ENCODE results near the gene RPGRIP1L.

RPGRIP1L gene

DNA sequence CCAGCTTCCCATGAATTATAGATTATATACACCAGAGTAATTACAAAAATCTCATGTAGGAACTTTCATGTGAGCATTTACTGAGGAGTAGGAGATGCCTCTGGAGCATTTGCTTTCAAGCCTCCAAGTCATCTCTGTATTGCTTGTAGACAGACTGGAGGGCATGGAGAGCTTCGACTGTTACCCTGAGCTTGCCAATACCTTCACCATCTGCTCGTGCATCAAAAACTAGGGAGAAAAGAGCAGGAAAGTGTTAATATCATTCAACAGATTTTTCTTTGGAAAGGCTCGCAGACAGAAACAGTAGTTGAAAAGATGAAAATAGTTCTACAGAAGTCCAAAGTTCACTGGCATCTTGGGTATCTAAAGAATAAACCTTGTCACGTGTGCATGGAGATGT lies 101.7 kb downstream of the RPGRIP1L start:
- DNase-seq (ENCODE audit: low read depth, low spot score): no peak

DNA sequence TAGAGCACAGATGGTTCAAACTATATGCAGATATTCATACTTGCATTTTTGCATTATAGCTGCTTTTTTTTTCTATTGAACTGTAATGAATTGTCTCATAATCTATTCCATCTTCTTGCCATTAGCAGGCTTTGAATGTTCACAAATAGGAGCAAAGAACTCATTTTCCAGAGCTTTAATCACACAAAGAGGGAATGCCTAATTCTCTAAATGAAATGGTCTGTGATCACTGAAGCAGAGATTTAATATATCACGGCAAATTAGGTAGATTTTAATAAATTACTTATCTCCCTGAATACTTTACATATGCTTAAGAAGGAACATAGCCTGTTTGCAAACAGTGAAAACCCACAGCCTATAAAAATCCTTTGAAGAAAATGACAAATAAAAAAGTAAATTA lies 103.0 kb downstream of the RPGRIP1L start:
- no peak for DNase-seq (ENCODE audit: low read depth, low spot score)

DNA sequence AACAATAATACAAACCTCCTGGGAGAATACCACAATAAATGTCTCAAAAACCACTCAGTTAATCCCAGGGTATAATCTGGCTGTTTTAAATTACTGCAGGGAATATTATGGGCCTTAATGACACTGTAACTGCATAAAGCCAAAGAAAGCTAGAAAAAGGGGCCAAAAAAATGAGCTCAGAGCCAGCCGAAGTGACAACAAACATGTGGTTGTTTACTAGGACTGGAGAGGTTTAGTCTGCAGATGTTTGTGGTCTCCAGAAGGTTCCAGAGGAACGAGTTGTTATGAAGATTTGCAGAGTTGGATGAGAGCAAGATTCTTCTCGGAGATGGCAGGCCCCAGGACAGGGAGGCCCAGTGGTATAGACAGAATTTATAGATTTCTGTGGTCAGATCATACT lies 103.5 kb downstream of the RPGRIP1L start:
- DNase-seq (ENCODE audit: low read depth, low spot score): no peak

DNA sequence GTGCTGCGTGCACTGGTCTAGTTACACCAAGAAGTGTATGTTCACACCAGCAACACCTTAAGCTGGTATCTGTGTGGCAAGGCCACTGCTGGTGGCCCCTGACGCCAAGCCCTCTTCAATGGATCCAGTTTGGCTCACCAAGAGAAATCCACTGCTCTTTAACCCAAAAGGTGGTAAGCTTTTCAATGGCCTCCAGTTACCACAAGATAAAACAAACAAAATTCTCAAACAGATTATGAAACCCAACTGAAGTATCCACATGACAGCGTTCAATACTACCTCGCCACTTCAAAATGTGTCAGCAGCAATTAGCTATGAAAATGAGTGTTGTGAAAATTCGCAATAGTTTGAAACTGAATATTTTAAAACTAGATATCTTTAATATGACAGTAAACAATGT lies 104.1 kb downstream of the RPGRIP1L start:
- DNase-seq (ENCODE audit: low read depth, low spot score): no peak

DNA sequence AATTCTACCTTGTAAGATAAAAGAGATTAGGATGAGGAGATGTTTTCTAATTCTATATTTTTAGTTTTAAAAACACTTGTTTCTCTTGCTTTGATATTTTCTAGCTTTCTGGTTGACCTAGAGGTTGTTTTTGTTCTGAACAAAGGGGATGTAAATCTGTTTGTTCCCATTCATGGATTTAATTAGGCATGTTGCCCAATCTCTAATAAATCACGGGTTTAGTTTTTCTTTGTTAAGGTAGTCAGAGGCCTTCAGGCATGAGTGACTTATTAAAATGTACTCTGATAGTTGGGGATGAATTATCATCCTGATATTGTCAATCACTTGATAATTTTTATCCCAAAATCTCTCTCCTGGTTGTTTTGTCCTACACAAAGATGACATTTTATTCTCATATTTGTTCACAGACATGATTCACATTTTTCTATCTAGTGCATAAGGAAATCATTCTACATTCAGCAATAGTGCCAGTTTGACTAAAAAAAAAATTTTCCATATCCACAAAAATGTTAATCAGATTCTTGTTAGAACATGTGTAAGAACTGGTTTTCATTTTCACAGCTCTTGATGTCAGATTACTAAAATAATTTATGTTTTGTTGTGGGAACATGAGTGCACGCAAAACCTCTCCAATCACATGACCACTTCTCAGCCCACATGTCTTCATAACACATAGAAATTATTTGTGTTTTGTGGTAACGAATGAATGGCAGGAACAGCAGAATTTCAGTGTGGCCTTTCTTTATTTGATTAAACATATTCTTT lies 105.0 kb downstream of the RPGRIP1L start:
- DNase-seq (ENCODE audit: low read depth, low spot score): no peak

DNA sequence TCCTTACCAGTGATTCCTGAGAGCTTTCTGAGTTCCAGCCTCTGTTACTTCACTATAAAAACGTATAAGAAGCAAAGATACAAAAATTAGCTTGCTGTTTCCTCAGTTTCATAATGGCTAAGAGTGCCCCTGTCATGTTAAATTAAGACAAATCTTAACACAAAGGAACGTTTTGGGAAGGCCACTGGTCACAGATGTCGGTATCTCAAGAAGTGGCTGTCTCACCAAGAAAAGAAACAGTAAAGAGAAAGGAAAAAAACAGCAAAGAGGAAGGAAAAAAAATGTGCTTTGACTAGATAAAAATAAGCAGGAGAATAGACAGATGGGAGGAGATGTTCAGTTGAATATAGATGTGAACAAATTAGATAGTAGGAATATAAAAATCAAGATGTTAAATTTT lies 105.9 kb downstream of the RPGRIP1L start:
- no peak for DNase-seq (ENCODE audit: low read depth, low spot score)

DNA sequence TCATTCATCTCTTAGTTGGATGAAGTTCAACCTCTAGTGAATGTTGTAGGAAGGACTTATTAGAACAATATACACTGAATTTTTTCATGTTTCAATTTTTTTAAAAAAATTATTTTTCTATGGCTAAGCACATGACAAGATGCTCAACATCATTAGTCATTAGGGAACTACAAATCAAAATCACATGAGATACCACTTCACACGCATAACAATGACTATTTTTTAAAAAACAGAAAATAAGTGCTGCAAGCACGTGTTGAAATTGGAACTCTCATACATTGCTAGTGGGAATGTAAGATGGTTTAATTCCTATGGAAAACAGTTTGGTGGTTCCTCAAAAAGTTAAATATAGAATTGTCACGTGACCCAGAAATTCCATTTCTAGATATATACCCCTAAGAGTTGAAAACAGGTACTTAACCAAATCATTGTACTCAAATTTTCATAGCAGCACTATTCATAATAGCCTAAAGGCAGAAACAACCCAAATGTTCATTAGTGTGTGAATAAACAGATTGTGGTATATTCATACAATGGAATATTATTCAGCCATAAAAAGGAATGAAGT lies 115.5 kb downstream of the RPGRIP1L start:
- no peak for DNase-seq (ENCODE audit: low read depth, low spot score)

DNA sequence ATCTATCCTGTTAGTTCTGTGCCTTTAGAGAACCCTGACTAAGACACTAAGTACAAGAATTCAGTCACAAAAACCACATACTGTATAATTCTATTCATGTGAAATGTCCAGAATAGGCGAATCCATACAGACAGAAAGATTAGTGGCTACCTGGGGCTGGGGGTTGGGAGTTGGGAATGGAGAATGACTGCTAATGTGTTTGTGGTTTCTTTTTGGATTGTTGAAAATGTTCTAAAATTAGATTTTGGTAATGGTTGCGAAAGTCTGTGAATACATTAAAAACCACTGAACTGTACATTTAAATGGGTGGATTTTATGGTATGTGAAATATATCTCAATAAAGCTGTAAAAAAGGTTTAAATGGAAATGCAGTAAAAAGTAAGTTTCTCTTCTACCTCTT lies 120.3 kb downstream of the RPGRIP1L start:
- DNase-seq (ENCODE audit: low read depth, low spot score): no peak

DNA sequence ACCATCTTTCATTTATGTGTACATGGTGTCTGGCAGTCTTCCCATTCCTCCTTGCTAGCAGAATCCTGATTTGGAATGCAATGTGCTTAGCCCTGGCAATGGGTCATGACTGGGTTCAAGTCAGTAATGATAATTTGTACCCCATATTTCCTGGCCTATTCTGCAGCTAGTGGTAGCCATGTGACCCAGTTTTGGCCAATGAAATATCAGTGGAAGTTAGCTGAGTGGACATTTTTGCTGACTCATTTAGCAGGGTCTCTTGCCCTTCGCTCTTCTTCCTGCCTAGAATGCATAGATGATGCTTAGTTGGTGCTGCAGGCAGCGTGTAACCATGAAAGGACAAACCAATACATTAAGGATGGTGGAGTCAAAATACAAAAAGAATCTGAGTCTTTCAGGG lies 121.9 kb downstream of the RPGRIP1L start:
- DNase-seq (ENCODE audit: low read depth, low spot score): no peak

DNA sequence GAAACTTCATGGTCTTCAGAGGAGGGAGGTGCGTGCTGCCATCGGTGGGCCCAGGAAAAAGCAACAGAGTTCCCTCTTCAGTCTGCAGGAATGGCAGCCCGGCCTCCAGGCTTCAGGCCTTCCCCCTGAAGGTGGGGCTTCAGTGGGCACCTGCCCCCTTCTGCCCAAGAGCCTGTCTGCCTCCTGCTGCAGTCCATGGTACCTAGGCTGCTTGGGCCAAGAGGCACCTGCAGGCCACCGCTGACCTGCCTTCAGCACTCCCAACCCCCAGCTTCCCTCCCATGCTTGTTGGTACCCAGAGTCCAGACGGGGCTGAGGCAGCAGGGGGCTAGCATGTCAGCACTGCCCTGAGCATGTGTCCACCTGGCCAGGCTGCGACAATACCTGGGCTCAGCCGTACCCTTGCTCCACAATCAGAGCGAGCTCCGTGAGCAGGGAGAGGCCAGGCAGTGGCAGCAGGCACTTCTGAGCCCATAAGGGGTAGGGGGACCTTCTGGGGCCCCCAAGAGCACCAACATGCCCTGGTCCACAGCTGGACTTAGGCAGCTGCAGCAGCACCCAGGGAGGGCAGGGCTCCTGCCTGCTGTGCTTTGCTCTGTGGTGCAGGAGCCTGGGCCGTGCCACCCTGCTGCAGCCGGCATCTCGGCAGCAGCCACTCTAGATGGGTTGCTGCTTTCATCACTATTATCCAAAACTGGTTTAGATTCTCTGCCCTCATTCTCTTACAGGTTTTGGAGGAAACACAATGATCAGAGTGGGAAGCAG lies 123.4 kb downstream of the RPGRIP1L start:
- no peak for DNase-seq (ENCODE audit: low read depth, low spot score)

DNA sequence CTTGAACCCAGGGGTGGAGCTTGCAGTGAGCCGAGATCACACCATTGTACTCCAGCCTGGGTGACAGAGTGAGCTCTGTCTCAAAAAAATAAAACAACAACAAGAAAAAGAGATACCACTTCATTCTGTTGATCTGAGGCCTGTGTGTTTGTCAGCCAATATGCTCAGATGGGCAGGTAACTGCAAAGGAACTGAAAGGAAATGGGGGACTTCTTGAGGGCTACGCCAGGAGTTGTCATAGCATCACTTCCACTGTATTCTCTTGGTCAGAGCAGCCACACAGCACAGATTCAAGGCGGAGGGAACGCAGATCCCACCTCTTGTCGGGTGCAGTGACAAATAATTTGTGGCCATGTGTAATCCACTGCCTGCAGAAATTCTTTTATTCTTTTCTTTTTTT lies 126.8 kb downstream of the RPGRIP1L start:
- no peak for DNase-seq (ENCODE audit: low read depth, low spot score)

DNA sequence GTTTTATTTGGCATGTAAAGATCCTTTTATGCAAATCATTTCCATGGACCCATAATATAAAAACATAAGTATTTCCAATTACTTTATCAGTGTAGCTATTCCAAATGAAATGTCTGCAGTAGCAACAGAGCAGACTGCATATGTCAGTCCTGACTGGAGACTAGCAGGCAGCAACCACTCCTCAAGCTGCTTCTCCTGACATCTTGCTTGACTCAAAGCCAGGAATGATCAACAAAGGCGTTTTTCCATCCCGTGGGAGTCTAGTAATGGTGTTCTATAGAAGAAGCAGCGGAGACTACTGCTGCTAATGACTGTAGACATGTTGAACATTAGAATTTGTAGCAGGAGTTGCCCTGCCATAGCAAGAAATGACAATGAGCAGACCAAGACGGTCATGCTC lies 127.4 kb downstream of the RPGRIP1L start:
- DNase-seq (ENCODE audit: low read depth, low spot score): no peak

DNA sequence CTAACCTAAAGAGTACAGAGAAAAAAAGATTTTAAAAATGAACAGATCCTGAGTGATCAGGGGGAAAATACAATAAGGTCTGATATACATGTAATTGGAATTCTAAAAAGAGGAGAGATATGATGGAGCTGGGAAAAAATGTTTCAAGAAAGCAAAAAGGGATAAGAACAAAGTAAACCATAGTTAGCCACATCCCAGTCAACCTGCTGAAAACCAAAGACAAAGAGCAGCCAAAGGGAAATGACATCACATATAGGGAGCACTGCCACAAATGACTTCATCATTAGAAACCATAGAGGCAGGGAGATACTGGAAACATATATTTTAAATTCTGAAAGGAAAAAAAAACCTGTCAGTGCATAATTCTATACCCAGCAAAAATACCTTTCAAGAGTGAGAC lies 131.9 kb downstream of the RPGRIP1L start:
- DNase-seq (ENCODE audit: low read depth, low spot score): no peak

DNA sequence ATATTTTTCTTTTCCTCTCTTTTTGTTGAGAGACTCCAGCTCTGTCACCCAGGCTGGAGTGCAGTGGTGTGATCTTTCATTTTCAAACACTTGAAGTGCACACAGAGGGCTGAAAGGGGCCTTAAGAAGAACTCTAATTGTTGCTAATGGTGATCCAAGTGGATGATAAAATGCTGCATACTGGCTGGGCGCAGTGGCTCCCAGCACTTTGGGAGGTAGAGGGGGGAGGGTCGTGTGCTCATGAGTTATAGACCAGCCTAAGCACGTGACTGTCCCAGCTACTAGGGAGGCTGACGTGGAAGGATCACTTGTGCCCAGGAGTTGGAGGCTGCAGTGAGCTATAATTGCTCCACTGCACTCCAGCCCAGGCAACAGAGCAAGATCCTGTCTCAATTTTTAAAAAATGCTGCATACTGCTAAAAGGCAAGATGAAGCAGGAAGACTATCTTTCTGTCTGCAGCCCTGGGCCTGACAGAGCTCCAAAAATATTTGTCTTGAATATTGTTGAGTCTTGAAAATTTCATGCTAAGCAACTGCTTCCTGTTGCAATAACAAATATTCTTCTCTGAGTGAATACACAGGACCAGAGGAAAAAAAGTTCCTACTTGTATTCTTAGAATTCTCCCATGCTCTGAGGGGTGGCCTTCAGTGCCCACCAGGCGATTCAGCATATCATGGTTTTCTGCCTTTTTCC lies 137.0 kb downstream of the RPGRIP1L start:
- DNase-seq (ENCODE audit: low read depth, low spot score): no peak

DNA sequence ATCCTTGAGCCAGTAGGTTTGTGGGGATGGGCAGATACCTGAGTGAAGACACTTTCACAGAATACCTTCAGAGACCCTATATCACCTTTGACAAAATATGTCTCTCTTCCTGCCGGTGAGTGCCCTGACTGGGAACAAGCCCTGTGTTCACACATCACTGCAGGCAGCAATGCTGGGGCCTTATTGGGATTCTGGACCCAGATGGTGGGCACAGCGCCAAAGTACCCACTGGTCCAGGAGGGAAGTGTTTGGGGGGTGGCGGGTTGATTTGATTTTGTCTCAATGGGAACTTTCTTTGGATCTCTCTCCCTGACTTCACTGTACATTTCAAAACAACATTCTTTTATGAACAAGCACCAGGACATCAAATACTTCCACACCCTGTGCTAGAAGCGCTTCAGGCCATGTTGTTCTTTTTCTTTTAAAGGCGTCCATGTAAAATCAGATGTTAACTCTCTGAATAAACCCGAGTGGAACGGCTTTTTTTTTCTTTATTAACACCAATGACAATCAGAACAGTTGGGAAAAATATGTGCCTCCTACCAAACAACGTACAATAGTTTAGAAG lies 138.3 kb downstream of the RPGRIP1L start:
- no peak for DNase-seq (ENCODE audit: low read depth, low spot score)

DNA sequence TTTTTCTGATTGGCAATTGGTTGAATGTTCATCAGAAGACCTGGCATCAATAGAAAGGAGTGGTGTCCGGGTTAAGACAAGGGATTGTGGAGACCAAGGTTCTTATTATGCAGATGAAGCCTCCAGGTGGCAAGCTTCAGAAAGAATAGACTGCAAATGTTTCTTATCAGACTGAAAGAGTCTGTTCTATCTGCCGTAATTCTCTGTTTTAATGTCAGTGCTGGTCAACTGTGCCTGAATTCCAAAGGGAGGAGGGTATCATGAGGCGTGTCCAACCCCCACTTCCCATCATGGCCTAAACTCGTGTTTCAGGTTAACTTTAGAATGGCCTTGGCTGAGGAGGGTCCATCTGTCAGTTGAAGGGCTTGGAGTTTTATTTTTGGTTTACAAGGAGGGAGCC lies 140.2 kb downstream of the RPGRIP1L start:
- DNase-seq (ENCODE audit: low read depth, low spot score): no peak

DNA sequence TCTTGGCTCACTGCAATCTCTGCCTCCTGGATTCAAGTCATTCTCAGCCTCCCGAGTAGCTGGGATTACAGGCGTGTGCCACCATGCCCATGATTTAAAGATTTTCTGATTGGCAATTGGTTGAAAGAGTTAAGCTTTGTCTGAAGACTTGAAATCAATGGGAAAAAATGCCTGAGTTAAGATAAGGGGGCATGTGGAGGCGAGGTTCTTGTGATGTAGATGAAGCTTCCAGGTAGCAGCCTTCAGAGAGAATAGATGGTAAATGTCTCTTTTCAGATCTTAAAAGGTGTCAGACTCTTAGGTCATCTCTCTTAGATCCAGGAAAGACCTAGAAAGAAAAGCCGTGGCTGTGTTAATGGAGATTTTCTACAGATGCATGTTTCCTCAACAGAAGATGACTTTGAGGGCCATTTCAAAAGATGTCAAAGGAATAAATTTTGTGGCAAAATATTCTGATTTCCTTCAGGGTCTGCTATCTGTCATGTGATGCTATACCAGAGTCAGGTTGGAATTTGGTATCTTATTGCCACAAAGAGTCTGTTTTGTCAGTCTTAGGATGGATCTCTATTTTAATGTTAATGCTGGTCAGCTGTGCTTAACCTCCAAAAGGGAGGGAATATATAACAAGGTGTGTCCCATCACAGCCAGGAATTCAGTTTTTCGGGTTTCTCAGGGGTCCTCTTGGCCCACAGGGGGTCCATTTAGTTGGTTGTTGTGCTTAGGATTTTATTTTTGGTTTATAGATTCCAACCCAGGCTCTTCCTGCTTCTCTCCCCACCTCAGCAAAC lies 142.4 kb downstream of the RPGRIP1L start:
- no peak for DNase-seq (ENCODE audit: low read depth, low spot score)

DNA sequence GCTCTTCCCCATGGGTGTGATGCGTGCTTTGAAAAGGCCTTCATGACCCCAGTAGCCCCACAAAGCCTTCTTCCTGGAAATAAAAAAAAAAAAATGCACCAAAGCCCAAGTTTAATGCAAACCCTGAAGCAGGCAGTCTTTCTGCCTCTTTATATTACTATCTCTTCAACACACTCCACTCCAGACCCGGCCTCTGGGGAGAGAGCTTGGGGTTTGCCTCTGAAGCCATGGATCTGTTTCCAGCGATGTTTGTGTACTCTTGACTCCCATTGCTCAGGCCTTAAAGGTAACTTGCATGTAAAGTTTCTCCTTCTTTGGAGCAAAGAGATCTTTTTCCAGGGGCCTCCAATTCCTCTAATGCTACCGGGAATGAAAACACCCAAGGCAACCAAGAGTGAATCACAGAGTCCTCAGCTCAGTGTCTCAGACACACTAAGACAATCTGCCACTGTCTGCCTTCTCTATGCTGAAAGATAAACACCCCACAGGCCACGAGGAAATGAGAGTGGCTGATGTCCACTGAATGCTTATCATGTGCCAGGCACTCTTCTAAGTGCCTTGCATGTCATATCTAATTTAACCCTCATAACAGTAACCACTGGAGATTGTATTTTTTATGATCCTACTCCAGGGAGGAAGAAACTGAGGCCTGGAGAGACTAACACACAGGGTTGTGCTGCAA lies 144.2 kb downstream of the RPGRIP1L start:
- DNase-seq (ENCODE audit: low read depth, low spot score): no peak

DNA sequence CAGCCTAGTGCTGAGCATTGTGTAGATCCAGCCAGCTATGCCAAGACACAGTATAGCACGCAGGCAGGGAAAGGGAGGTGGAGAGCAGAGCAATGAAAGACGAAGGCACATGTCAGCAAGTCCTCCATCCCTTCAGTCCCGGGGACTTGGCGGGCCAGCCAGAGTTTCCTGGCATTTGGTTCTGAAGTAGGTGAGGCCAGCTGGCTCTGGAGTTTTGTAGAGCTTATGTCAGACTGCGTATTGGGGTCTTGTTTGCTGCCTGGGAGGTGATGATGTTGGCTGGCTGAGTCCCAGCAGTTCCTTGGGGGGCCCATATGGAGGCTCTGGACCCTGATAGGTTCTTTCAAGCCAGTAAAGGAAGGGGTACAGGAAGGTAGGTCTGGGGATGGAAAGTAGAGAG lies 144.9 kb downstream of the RPGRIP1L start:
- DNase-seq (ENCODE audit: low read depth, low spot score): no peak

DNA sequence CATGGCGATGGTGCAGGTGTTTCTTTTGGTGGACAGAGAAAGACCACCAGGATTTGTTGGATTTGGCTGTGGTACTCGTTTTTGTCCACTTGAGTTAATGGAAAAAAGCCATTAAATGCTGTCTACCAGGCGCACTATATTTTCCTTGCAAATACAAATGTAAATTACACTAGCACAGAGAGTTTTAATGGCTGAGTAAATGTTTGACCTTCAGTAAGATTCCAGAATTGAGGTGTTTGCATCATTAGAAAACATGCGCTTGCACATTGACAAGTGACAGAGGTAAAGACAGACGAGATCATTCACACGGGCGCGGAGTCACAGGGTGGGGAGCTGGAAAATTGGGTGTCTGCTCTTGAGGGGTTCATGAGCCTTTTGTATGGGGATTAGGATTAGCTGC lies 147.1 kb downstream of the RPGRIP1L start:
- no peak for DNase-seq (ENCODE audit: low read depth, low spot score)
